ENCODE results near the gene MAN2B2. TPM values are rescaled to one million over a fixed set of nuclear protein-coding genes. Genes with fewer than 3 reads are reported as not detected.

Gene MAN2B2
- total and polyA plus RNA-seq, 2 of the 8 experiments (the other 6 are each of a cell fraction or from before 2014, with no cell fraction given), result 3.3 to 4.0 TPM

GRCh38 chr4:6549445-6549844, 25.5 kb upstream of the MAN2B2 start:
- Histone ChIP-seq H2BK15ac (ENCODE audit: low read length) (no peak overlapping the region), H4K8ac (ENCODE audit: extremely low read depth, insufficient read depth, low read length) (no peak overlapping the region), H3K36me3 (ENCODE audit: control insufficient read depth in 2 of 4, insufficient read depth in 4 of 4, low read length in 3 of 4) (no peaks in the 10 kb centered on the region), H4K5ac (ENCODE audit: insufficient read length, low read depth, low read length) (no peak overlapping the region), H4K20me1 (replicated peaks in 1 of 2; ENCODE audit: control insufficient read depth in 1 of 2, insufficient read depth in 2 of 2, low read length in 2 of 2) (peaks cover 0 to 3% of the 10 kb centered on the region in 2 experiments), H3K27ac (ENCODE audit: low read depth, low read length) (no peak overlapping the region), H3K79me2 (ENCODE audit: control insufficient read depth in 1 of 2, insufficient read depth in 2 of 2, low read length in 2 of 2) (no peaks in the 10 kb centered on the region), H4K91ac (replicated peaks; ENCODE audit: insufficient read length, low read length) (no peak overlapping the region), H3K4me1 (replicated peaks in 1 of 4; ENCODE audit: control insufficient read depth in 3 of 4, insufficient read depth in 4 of 4, low read length in 3 of 4) (no peaks in the 10 kb centered on the region), H3K14ac (ENCODE audit: insufficient read length) (no peak overlapping the region), H3K4me3 (ENCODE audit: extremely low read depth in 1 of 4, insufficient read depth in 2 of 4, low read depth in 3 of 4, low read length in 4 of 4) (no peak overlapping the region), H3K56ac (replicated peaks; ENCODE audit: insufficient read length, low read depth, low read length) (no peak overlapping the region), H3K23ac (ENCODE audit: insufficient read length) (no peak overlapping the region), H2BK12ac (ENCODE audit: low read depth, low read length) (no peak overlapping the region), H2AK5ac (ENCODE audit: low read depth, low read length) (no peak overlapping the region), H3K9me3 (ENCODE audit: insufficient read depth in 2 of 2, low read depth in 1 of 2, low read length in 1 of 2) (peaks cover 2 to 4% of the 10 kb centered on the region in 2 experiments; a peak in 2 of 4 replicates), H2AFZ (ENCODE audit: low read length) (no peak overlapping the region), H2BK120ac (replicated peaks; ENCODE audit: low read depth, low read length) (no peak overlapping the region), H3K4ac (replicated peaks; ENCODE audit: insufficient read length, low read depth, low read length) (no peak overlapping the region), H3K18ac (ENCODE audit: extremely low read depth, low read length) (no peak overlapping the region), H2BK5ac (ENCODE audit: low read depth, low read length) (no peak overlapping the region), H3K4me2 (ENCODE audit: insufficient read depth in 1 of 2, low read depth in 2 of 2, low read length in 2 of 2) (no peak overlapping the region), H3K23me2 (ENCODE audit: low read depth, low read length) (no peaks in the 10 kb centered on the region), H3K79me1 (ENCODE audit: low read depth, low read length) (no peaks in the 10 kb centered on the region), H3K27me3 (replicated peaks in 1 of 4; ENCODE audit: control insufficient read depth in 3 of 4, extremely low read depth in 1 of 4, insufficient read depth in 3 of 4, low read length in 3 of 4) (no peaks in the 10 kb centered on the region; a peak in 2 of 7 replicates), H2BK20ac (ENCODE audit: low read length) (no peak overlapping the region), H3K9ac (replicated peaks in 1 of 4; ENCODE audit: extremely low read depth in 1 of 4, low read depth in 3 of 4, low read length in 3 of 4) (no peak overlapping the region)
- CTCF ChIA-PET (ENCODE audit: partially characterized antibody), result interaction anchor here (0.6 to 7.3 kb wide), 31 partner anchors 10 to 299 kb away, joined by 3 to 58 read pairs (median 4); no protein-coding TSS in a partner anchor
- whole genome bisulfite sequencing, 2 experiments (ENCODE audit: extremely low coverage in 1 of 2, insufficient coverage in 1 of 2, insufficient read length in 1 of 2, insufficient replicate concordance in 2 of 2, low coverage in 1 of 2, low lambda C conversion rate in 2 of 2, missing lambda C conversion rate in 1 of 2), result 77% methylated on average over 7 of the region's 7 CpGs; no CpG with 5 or more reads in 1 of the 2 experiments
- TF ChIP-seq TCF12 (IDR thresholded peaks at IDR 0.05; ENCODE audit: low read depth, low read length) (no peak), FOSL1 (IDR thresholded peaks at IDR 0.05; ENCODE audit: insufficient read depth, low read depth, low read length) (no peak), CREB1 (IDR thresholded peaks at IDR 0.05) (peak; percentile 35; the same call in 1 of the 2 replicates), RAD21 (IDR thresholded peaks at IDR 0.05 in 1 of 2, conservative IDR thresholded peaks at IDR 0.05 in 1 of 2; ENCODE audit: low read depth in 2 of 2, low read length in 2 of 2) (peak; percentile 62 to 76), CTCF (IDR thresholded peaks at IDR 0.05; ENCODE audit: control extremely low read depth in 1 of 3, insufficient read depth in 1 of 3, low read depth in 1 of 3, low read length in 3 of 3) (peak; percentile 42 to 54 (median 52)), TAF1 (IDR thresholded peaks at IDR 0.05; ENCODE audit: low read depth, low read length) (no peak), CEBPB (IDR thresholded peaks at IDR 0.05; ENCODE audit: low read depth, low read length) (no peak), HDAC6 (IDR thresholded peaks at IDR 0.05; ENCODE audit: low read depth, low read length) (no peak)
- DNase-seq (ENCODE audit: low read depth in 1 of 2, low spot score in 2 of 2), result no peak
- POLR2A ChIA-PET (ENCODE audit: partially characterized antibody), result no interaction called here
- FAIRE-seq, result no peak

All from H1 (cell line).